ENCODE results near the gene LRP1. TPM values are rescaled to one million over a fixed set of nuclear protein-coding genes. Genes with fewer than 3 reads are reported as not detected.

LRP1 gene
- total and polyA plus RNA-seq, 2 of the 13 experiments (the other 11 are each of a cell fraction or from before 2014, with no cell fraction given), result 14.7 to 30.8 TPM

DNA sequence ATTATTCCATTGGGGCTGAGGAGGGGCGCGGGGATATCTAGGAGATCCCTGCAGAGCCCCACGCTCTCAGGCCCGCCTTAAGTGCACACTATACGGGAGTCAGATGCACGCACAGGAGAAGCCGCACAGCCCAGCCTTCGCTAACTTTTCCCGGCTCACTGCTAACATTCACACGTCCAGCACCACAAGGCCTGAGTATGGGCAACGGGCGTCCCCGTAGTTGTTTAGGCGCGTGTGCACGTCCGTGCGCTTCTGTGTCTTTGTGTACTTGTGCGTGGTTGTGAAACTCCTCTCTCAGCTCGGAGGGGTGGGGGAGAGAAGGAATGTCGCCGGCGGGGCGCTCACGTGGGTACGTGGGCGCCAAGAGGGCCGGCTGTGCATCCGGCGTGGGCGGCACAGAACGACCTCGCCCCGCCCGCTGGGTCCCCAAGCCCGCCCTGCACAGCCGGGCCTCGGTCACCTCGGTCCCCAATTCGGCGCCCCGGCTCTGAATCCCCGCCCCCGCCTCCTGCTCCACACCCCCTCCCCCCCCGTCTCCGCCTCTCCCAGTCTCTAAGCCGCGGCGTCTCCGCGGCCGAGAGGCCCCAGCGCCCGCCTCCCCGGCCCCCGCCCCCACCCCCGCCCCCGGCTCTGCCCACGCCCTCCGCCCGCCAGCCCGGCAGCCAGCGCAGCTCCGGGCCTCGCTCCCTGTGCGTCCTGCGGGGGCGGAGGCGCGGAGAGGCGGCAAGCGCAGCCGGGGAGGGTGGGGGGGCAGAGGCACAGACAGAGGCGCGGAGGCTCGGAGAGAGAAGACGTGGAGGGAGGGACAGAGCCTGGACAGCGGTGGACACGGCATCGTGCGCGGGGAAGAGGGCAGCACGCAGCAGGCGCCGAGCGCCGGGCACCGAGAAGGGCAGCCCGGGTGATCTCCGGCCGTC is 39.7 kb upstream of the LRP1 start, which contains the start of gene NAB2 (continued):
- TF ChIP-seq, protein P1, sequence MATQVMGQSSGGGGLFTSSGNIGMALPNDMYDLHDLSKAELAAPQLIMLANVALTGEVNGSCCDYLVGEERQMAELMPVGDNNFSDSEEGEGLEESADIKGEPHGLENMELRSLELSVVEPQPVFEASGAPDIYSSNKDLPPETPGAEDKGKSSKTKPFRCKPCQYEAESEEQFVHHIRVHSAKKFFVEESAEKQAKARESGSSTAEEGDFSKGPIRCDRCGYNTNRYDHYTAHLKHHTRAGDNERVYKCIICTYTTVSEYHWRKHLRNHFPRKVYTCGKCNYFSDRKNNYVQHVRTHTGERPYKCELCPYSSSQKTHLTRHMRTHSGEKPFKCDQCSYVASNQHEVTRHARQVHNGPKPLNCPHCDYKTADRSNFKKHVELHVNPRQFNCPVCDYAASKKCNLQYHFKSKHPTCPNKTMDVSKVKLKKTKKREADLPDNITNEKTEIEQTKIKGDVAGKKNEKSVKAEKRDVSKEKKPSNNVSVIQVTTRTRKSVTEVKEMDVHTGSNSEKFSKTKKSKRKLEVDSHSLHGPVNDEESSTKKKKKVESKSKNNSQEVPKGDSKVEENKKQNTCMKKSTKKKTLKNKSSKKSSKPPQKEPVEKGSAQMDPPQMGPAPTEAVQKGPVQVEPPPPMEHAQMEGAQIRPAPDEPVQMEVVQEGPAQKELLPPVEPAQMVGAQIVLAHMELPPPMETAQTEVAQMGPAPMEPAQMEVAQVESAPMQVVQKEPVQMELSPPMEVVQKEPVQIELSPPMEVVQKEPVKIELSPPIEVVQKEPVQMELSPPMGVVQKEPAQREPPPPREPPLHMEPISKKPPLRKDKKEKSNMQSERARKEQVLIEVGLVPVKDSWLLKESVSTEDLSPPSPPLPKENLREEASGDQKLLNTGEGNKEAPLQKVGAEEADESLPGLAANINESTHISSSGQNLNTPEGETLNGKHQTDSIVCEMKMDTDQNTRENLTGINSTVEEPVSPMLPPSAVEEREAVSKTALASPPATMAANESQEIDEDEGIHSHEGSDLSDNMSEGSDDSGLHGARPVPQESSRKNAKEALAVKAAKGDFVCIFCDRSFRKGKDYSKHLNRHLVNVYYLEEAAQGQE (IDR thresholded peaks at IDR 0.05; ENCODE audit: borderline replicate concordance in 1 of 2, low read depth in 1 of 2, low read length in 2 of 2), result peak in 1 of 2 experiments; percentile 75; a peak in 1 of 4 replicates
- no peak for TF ChIP-seq ZKSCAN5 (CRISPR knock-in tag; IDR thresholded peaks at IDR 0.05)
- TF ChIP-seq ZNF790 (CRISPR knock-in tag; IDR thresholded peaks at IDR 0.05; ENCODE audit: borderline replicate concordance), result no peak; the same call in 1 of the 2 replicates
- TF ChIP-seq MYNN (CRISPR knock-in tag; IDR thresholded peaks at IDR 0.05; ENCODE audit: low read depth), result no peak
- peak; percentile 70 for TF ChIP-seq SOX5 (CRISPR knock-in tag; IDR thresholded peaks at IDR 0.05; ENCODE audit: borderline replicate concordance)
- TF ChIP-seq SNAI1 (CRISPR knock-in tag; IDR thresholded peaks at IDR 0.05; ENCODE audit: borderline replicate concordance), result 0 out of 2 replicates have a peak, but pooled peaks have one; percentile 13
- TF ChIP-seq TEAD3 (CRISPR knock-in tag; optimal IDR thresholded peaks at IDR 0.05; ENCODE audit: borderline replicate concordance), result peak; percentile 87
- TF ChIP-seq ZNF839 (CRISPR knock-in tag; IDR thresholded peaks at IDR 0.05; ENCODE audit: borderline replicate concordance), result no peak; the same call in 1 of the 2 replicates
- no peak for TF ChIP-seq SMAD9 (CRISPR knock-in tag; IDR thresholded peaks at IDR 0.05)
- TF ChIP-seq ZNF24 (IDR thresholded peaks at IDR 0.05), result no peak
- 0 out of 2 replicates have a peak, but pooled peaks have one; percentile 7 for TF ChIP-seq ZNF224 (CRISPR knock-in tag; IDR thresholded peaks at IDR 0.05)
- TF ChIP-seq ZFP82 (CRISPR knock-in tag; IDR thresholded peaks at IDR 0.05; ENCODE audit: borderline replicate concordance), result no peak
- TF ChIP-seq, protein P2, sequence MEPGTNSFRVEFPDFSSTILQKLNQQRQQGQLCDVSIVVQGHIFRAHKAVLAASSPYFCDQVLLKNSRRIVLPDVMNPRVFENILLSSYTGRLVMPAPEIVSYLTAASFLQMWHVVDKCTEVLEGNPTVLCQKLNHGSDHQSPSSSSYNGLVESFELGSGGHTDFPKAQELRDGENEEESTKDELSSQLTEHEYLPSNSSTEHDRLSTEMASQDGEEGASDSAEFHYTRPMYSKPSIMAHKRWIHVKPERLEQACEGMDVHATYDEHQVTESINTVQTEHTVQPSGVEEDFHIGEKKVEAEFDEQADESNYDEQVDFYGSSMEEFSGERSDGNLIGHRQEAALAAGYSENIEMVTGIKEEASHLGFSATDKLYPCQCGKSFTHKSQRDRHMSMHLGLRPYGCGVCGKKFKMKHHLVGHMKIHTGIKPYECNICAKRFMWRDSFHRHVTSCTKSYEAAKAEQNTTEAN (CRISPR knock-in tag; conservative IDR thresholded peaks at IDR 0.05), result peak; percentile 97
- TF ChIP-seq, protein P3, sequence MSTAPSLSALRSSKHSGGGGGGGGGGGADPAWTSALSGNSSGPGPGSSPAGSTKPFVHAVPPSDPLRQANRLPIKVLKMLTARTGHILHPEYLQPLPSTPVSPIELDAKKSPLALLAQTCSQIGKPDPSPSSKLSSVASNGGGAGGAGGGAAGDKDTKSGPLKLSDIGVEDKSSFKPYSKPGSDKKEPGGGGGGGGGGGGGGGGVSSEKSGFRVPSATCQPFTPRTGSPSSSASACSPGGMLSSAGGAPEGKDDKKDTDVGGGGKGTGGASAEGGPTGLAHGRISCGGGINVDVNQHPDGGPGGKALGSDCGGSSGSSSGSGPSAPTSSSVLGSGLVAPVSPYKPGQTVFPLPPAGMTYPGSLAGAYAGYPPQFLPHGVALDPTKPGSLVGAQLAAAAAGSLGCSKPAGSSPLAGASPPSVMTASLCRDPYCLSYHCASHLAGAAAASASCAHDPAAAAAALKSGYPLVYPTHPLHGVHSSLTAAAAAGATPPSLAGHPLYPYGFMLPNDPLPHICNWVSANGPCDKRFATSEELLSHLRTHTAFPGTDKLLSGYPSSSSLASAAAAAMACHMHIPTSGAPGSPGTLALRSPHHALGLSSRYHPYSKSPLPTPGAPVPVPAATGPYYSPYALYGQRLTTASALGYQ (CRISPR knock-in tag; IDR thresholded peaks at IDR 0.05), result peak; percentile 76
- TF ChIP-seq SP5 (CRISPR knock-in tag; IDR thresholded peaks at IDR 0.05; ENCODE audit: borderline replicate concordance, low read depth), result peak; percentile 63
- TF ChIP-seq, protein P4, sequence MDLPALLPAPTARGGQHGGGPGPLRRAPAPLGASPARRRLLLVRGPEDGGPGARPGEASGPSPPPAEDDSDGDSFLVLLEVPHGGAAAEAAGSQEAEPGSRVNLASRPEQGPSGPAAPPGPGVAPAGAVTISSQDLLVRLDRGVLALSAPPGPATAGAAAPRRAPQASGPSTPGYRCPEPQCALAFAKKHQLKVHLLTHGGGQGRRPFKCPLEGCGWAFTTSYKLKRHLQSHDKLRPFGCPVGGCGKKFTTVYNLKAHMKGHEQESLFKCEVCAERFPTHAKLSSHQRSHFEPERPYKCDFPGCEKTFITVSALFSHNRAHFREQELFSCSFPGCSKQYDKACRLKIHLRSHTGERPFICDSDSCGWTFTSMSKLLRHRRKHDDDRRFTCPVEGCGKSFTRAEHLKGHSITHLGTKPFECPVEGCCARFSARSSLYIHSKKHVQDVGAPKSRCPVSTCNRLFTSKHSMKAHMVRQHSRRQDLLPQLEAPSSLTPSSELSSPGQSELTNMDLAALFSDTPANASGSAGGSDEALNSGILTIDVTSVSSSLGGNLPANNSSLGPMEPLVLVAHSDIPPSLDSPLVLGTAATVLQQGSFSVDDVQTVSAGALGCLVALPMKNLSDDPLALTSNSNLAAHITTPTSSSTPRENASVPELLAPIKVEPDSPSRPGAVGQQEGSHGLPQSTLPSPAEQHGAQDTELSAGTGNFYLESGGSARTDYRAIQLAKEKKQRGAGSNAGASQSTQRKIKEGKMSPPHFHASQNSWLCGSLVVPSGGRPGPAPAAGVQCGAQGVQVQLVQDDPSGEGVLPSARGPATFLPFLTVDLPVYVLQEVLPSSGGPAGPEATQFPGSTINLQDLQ (CRISPR knock-in tag; IDR thresholded peaks at IDR 0.05), result peak; percentile 98
- TF ChIP-seq, protein P5, sequence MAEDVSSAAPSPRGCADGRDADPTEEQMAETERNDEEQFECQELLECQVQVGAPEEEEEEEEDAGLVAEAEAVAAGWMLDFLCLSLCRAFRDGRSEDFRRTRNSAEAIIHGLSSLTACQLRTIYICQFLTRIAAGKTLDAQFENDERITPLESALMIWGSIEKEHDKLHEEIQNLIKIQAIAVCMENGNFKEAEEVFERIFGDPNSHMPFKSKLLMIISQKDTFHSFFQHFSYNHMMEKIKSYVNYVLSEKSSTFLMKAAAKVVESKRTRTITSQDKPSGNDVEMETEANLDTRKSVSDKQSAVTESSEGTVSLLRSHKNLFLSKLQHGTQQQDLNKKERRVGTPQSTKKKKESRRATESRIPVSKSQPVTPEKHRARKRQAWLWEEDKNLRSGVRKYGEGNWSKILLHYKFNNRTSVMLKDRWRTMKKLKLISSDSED (CRISPR knock-in tag; IDR thresholded peaks at IDR 0.05), result no peak

All from HepG2 (cell line).